NB4 (cell line): Measurements from ENCODE around the gene FOXP1.

ENCODE experiments used
- DNase-seq: peaks from one replicate; pipeline ENCODE4 v3.0.0; 2010; ENCODE audit warnings: low read depth
- H3K4me3 ChIP-seq: one replicate; pipeline ENCODE4 v1.5.1; 2011; ENCODE audit warnings: mild to moderate bottlenecking, low read depth, low read length, moderate library complexity
- MYC ChIP-seq: IDR thresholded peaks from 2 replicates; pipeline ENCODE4 v1.6.1; 2011; ENCODE audit warnings: low read depth, low read length
- POLR2A ChIP-seq: IDR thresholded peaks from 2 replicates; pipeline ENCODE4 v1.6.1; 2011; ENCODE audit warnings: mild to moderate bottlenecking; ENCODE audit not compliant: insufficient read length; ENCODE audit errors: extremely low read depth
- TF ChIP-seq, protein P1 (sequence below): IDR thresholded peaks from one replicate; pipeline ENCODE4 v1.5.1; 2012; ENCODE audit warnings: low read depth, low read length
- TF ChIP-seq, protein P2 (sequence below): IDR thresholded peaks from 2 replicates; pipeline ENCODE4 v1.6.1; 2011; ENCODE audit warnings: low read depth, low read length

Gene FOXP1

DNA sequence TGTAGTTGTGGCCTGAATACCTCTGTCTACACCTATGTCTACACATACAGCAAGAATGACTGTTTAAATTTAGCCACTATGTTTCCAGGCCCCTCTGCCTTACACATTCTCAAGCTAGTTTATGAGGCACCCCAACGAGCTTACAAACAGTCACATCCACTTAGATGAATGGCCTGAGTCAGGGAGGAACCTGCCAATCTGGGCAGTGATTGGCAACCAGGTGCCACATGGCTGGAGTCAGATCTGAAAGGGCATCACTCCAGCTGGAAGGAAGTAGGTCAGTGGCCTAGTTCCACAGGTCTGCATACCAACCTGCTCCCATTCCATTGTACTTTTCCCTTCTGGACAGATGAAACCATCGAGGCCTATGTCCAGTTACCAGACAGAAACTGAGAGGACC, 136.3 kb downstream of the FOXP1 start:
- no peak overlapping the region for H3K4me3 ChIP-seq
- TF ChIP-seq MYC (no peak), POLR2A (no peak)
- TF ChIP-seq, protein P1, sequence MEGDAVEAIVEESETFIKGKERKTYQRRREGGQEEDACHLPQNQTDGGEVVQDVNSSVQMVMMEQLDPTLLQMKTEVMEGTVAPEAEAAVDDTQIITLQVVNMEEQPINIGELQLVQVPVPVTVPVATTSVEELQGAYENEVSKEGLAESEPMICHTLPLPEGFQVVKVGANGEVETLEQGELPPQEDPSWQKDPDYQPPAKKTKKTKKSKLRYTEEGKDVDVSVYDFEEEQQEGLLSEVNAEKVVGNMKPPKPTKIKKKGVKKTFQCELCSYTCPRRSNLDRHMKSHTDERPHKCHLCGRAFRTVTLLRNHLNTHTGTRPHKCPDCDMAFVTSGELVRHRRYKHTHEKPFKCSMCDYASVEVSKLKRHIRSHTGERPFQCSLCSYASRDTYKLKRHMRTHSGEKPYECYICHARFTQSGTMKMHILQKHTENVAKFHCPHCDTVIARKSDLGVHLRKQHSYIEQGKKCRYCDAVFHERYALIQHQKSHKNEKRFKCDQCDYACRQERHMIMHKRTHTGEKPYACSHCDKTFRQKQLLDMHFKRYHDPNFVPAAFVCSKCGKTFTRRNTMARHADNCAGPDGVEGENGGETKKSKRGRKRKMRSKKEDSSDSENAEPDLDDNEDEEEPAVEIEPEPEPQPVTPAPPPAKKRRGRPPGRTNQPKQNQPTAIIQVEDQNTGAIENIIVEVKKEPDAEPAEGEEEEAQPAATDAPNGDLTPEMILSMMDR: no peak
- TF ChIP-seq, protein P2, sequence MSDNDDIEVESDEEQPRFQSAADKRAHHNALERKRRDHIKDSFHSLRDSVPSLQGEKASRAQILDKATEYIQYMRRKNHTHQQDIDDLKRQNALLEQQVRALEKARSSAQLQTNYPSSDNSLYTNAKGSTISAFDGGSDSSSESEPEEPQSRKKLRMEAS: no peak
- DNase-seq: no peak

DNA sequence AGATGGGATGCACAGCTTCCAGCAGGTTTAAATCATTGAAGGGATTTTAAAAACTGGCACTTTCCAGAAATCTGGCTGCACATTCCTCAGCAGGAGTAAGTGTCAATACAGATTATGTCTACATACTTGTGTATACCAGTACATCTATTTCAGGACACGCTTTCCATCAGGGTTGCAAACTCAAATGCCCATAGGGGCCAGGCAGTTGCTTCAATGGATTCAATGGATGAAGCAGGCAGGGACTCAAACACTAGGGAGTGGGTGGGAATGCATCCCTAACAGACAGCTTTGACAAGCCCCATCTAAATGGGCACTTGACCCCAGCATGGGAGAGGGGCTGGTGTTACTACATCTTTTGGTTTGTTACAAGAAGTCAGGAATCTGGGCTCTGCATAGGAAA, 136.8 kb downstream of the FOXP1 start:
- TF ChIP-seq, protein P1: no peak
- TF ChIP-seq POLR2A (no peak), MYC (no peak)
- TF ChIP-seq, protein P2: no peak
- DNase-seq: no peak

DNA sequence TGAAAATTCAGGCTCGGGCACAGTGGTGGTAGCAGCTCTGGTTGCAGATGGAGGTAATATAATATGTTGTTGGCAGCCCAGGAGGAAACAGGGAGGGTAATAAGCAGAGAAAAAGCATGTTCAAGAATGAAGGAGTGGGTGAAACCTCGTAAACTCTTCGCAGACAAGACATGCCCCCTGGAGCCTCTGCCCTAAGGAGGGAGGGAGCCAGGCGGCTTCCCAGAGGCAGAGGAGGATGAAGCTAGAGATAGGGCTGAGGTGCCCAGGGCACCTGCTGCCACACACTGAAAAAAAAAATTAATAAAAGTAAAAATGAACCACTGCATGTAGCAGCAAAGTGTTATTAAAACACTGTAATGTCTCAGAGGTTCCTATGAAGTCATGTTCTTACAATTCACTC, 137.3 kb downstream of the FOXP1 start:
- no peak overlapping the region for H3K4me3 ChIP-seq
- peak; percentile 37 for DNase-seq
- TF ChIP-seq POLR2A: no peak
- TF ChIP-seq, protein P2: no peak

More for the DNA sequence above, 136.8 kb downstream of the FOXP1 start:
- no peak overlapping the region for H3K4me3 ChIP-seq

DNA sequence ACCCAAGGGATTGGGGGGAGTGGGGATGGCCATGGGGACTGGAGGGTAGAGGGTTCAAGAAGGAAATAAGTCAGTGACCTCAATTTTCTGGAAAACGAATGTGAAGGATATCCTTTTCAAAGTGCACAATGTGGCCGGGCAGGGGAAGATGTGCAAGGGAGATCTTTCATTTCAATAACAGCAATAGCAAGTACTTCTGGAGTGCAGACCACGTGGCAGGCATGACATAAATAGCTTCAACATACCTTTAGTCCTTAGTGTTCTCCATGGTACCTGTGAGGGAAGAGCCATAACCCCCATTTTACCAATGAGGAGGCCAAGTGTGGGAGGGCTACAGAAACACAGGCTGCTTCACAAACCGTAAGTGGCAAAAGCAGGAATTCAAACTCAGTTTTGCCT, 138.7 kb downstream of the FOXP1 start:
- TF ChIP-seq, protein P2: peak; percentile 90
- TF ChIP-seq, protein P1: no peak
- DNase-seq: no peak
- peak overlapping the region; percentile 22 for H3K4me3 ChIP-seq

DNA sequence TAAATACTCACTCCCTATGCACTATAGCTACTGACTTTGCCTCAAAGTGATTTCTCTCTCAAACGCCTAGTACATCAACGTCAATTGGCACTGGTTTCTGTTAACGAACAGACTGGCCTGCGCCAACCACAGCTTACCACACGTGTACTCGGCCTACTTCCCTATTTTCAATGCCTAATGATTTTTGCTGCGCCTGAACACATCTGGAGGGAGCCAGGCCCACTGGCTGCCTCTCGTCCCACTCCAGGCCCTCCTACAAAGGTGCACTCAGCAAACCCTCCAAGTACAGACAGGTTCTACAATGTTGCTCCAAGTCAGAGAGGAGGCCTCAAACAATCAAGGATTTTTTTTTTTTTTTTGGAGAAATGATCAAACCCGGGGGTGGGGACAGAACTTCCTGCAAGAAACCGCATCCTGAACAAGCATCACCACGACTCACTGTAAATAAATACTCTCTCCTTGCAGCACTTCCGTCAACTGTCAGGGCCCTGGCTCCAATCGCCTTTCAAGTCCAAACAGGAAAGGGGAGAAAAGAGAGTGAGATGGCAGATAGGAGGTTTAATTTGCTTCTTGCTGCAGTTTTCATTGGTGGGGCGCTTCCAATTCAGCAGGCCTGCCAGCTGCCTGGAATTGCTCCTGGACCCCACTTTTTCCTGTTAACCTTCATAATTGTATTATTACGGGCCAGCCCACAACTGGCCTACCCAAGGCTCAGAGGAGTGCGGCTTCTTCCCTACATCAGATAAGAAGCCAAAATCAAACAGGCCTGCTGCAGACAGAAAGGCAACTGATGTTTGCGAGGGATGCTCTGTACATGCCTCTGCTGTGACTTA, 139.3 kb downstream of the FOXP1 start:
- DNase-seq: peak; percentile 97
- peak overlapping the region; percentile 39 for H3K4me3 ChIP-seq
- TF ChIP-seq, protein P1: no peak
- TF ChIP-seq POLR2A (peak; percentile 28), MYC (peak; percentile 84)
- TF ChIP-seq, protein P2: peak; percentile 90

DNA sequence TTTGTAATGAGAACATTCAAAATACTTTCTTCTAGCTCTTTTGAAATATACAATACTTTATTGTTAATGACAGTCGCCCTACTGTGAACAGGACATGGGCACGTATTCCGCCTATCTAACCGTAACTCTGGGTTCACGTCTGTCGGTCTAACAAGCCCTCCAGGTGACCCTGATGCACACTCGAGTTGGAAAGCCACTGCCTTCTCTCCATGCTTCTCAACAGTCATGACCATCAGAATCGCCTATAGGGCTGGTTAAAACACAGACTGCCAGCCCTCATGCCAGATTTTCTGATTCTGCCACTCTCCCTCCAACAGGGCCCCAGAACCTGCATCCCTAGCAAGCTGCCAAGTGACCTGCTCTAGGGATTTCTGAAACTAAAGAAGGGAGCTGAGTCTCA, 140.2 kb downstream of the FOXP1 start:
- TF ChIP-seq POLR2A (no peak), MYC (no peak)
- TF ChIP-seq, protein P1: no peak
- TF ChIP-seq, protein P2: no peak
- peak; percentile 32 for DNase-seq
- H3K4me3 ChIP-seq: peak overlapping the region; percentile 39
